Epithelial cell of proximal tubule (primary cell): ENCODE measurements around the gene CHMP4A. TPM values are rescaled to one million over a fixed set of nuclear protein-coding genes. Genes with fewer than 3 reads are reported as not detected.

Source experiments
- DNase-seq: peaks from one replicate; pipeline ENCODE4 v3.0.0-alpha.2; 2011; ENCODE audit warnings: low read depth
- H3K4me3 ChIP-seq: 2 replicates; pipeline ENCODE4 v1.5.1; 2011; ENCODE audit warnings: low read depth, mild to moderate bottlenecking, low read length
- total RNA-seq: library from RNA; depleted of rRNA; stranded (reverse); fragments of >200 nt; gene quantifications from 2 replicates; pipeline ENCODE4 v1.2.3, GENCODE V29; 2015
- TF ChIP-seq, protein P1 (sequence below): conservative IDR thresholded peaks from 2 replicates; pipeline ENCODE4 v1.5.1; 2012; ENCODE audit warnings: low read depth, mild to moderate bottlenecking, low read length

Gene CHMP4A
- total RNA-seq, 1 donor from 2014 or later, result 88.4 TPM

DNA sequence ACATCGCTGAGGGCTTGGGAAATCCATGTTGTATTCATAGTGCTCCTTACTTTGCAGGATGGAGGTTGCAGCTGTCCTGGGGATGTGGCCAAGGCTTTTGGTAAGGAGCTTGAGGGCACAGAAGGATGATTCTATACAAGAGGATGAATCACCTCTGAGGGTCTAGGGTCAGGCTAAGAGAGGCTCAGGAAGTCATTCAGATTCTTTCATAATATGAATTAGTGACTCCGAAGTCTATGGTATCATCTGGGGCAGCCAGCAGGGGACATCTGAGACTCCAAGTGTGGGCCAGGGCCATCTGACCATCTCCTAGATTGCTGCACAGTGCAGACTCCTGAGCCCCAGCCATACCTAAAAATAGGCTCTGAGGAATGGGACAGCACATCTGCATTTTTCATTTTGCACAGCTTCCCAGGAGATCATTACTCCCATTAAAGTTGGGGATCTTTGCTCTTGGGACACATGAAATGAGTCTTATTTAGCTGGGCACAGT, 24.2 kb upstream of the CHMP4A start:
- TF ChIP-seq, protein P1, sequence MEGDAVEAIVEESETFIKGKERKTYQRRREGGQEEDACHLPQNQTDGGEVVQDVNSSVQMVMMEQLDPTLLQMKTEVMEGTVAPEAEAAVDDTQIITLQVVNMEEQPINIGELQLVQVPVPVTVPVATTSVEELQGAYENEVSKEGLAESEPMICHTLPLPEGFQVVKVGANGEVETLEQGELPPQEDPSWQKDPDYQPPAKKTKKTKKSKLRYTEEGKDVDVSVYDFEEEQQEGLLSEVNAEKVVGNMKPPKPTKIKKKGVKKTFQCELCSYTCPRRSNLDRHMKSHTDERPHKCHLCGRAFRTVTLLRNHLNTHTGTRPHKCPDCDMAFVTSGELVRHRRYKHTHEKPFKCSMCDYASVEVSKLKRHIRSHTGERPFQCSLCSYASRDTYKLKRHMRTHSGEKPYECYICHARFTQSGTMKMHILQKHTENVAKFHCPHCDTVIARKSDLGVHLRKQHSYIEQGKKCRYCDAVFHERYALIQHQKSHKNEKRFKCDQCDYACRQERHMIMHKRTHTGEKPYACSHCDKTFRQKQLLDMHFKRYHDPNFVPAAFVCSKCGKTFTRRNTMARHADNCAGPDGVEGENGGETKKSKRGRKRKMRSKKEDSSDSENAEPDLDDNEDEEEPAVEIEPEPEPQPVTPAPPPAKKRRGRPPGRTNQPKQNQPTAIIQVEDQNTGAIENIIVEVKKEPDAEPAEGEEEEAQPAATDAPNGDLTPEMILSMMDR, result no peak
- no peak for DNase-seq
- no peak overlapping the region for H3K4me3 ChIP-seq

DNA sequence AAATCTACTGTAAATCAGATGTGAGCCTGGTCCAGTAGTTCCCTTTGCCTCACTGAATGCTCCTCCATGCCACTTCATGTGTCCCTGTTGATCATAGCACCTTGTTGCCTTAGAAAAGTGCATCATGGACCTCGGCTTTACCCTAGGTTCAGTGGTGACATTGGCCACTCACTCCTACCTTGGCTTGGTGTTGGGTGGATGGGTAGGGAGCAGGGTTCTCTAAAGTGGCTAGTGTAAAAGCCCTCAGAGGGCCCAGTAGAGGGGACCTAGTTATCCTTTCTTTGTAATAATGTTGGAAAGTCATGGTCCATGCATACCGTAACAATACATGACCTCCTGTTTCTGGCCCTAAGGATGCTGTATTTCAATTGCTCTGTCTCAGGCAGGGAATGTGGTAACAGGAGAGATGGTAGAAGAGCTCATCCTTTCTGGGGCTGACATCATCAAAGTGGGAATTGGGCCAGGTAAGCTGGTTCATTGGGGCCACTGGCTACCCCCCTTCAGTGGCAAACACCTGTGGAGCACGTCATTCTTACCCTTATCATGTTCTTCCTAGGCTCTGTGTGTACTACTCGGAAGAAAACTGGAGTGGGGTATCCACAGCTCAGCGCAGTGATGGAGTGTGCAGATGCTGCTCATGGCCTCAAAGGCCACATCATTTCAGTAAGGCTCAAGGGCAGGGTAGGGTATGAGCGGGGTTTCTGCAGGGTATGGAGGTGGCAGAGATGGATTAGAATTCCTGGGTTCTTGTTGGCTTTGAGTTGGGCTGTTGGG, 23.6 kb upstream of the CHMP4A start:
- DNase-seq, result no peak
- TF ChIP-seq, protein P1, result no peak
- no peak overlapping the region for H3K4me3 ChIP-seq

DNA sequence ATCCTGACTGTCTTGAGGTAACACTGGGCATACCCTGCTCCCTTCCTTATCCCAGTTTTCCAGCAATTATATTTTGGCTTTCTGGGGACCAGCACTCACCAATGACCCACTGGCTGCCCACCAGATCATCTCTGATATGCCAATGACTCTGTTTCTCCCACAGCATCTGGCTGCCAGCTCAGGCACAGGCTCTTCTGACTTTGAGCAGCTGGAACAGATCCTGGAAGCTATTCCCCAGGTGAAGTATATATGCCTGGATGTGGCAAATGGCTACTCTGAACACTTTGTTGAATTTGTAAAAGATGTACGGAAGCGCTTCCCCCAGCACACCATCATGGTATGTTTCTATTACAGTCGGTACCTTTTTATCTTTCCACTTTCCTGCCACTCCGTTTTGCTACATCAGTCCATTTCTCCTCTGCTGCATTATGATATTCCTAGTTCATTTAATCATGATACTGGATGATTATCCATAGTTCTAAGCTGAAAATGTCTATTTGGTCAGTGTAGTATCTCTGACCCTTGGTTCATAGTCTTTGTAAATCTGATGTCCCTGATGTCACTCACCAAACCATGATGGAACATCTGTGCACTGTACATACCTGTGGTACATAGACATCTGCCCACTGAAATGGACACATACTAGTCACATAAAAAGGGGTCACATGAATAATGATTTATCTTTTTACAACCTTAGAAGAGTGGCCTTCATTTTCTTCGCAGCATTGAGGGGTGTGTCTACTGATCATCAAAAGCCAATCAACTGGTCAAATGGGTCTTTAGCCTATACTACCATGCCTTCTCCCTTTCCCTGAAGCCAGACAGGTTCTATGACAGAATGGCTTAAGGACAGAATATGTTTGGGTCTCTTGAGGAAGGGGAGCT, 22.8 kb upstream of the CHMP4A start:
- no peak overlapping the region for H3K4me3 ChIP-seq
- DNase-seq, result no peak
- TF ChIP-seq, protein P1, result no peak

DNA sequence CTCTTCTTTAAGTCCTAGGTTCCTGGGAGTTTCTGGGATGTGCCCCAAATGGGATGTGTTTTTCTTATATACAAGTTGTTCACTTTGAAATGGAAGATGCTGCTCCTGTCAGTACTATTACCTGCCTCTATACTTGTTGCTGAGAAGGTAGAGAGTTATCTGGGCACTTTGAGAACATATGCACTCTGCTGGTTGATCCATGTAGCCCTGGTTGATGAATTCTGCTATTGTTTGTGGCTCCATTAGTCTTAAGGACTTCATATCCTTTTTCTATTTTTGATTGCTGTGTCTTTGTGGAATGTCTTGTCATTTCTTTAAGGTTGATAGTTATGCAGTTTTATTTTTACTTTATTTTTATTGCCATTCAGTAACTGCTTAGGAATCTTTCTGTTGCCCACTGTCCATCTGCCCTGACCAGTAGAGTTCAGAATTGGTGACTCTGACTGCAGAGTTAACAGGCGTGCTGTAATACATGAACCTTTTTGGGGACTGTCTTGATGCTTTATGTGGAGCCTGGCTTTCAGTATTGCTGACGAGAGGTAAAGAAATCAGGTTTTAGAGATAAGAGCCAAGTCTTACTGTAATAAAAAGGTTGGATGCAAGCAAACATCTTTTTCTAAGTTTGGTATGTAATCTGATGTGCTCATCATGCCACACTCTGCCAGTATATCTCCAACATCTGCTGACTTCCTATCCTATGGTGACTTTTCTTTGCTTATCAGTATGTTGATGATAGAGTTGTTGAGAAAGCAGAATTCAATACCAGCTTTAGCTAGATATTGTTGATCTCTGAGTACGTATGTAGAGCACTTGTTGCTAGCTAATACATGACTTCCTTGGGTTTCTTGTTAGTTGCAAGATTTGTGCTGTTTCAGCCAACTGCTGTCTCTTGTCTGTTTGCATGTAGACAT, 21.1 kb upstream of the CHMP4A start:
- DNase-seq, result no peak
- TF ChIP-seq, protein P1, result no peak
- H3K4me3 ChIP-seq, result no peak overlapping the region

DNA sequence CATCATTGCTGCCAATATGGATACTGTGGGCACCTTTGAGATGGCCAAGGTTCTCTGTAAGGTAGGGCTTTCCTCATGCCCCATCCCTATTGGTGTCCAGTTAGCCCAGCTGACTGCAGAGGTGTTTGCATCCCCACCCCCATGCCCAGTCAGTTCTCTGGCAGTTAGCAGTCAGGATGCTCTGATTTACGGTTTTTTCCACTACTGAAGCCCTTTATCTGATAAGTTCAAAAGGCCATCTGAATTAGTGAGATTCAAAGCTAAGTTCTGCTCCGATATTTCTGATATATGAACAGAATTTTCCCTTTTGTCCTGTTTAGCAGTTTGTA, 20.2 kb upstream of the CHMP4A start:
- H3K4me3 ChIP-seq, result peak overlapping the region; percentile 70
- TF ChIP-seq, protein P1, result no peak
- no peak for DNase-seq

DNA sequence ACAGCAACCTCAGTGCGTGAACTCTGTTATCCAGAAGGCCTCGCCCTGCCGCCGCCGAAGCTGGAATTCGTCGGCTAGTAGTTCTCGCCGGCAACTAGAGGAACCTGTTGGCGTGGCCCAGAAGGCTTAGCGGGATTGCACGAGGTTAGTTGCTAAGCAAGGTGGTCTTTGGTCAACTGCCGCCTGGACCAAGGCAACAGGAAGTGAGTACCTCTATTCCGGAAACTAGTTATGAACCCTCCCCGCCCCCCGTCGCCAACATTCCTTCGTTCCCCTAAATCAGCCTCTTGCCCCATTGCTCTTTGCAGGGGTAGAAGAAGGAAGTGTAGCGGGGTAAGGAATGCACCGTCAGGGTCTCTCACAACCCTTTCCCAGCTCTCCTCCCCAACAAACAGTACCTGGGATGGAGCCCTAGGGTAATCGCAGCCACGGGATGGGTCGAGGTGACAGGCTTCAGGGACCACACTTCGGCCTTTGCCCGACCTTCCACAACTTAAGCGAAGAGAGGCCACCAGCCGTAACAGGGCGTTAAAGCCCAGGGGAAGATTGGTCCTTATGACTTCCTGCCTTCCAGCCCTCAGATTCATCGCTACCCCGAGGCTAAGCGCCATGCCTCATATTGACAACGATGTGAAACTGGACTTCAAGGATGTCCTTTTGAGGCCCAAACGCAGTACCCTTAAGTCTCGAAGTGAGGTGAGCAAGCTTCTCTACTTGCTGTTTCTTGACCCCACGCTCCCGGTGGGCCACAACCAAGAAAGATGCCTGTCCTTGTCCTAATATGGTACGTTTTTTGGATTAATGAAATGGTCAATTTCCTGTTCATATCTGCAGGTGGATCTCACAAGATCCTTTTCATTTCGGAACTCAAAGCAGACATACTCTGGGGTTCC, 19.6 kb upstream of the CHMP4A start, which contains the start of gene GMPR2:
TSS of gene GMPR2 (plus strand) at position 285 of the 893 bp plus-strand sequence. CDS start at position 610, 325 bp downstream.
- TF ChIP-seq, protein P1, result no peak
- DNase-seq, result no peak
- peak within 1 kb of the TSS; percentile 70 for H3K4me3 ChIP-seq
